ENCODE results near the gene IL2RA.
"Not testable (repeated sequence)": the region's sequence is repeated elsewhere in the genome, so short reads cannot be mapped to it uniquely, and the experiment has no call there.

Gene IL2RA

DNA sequence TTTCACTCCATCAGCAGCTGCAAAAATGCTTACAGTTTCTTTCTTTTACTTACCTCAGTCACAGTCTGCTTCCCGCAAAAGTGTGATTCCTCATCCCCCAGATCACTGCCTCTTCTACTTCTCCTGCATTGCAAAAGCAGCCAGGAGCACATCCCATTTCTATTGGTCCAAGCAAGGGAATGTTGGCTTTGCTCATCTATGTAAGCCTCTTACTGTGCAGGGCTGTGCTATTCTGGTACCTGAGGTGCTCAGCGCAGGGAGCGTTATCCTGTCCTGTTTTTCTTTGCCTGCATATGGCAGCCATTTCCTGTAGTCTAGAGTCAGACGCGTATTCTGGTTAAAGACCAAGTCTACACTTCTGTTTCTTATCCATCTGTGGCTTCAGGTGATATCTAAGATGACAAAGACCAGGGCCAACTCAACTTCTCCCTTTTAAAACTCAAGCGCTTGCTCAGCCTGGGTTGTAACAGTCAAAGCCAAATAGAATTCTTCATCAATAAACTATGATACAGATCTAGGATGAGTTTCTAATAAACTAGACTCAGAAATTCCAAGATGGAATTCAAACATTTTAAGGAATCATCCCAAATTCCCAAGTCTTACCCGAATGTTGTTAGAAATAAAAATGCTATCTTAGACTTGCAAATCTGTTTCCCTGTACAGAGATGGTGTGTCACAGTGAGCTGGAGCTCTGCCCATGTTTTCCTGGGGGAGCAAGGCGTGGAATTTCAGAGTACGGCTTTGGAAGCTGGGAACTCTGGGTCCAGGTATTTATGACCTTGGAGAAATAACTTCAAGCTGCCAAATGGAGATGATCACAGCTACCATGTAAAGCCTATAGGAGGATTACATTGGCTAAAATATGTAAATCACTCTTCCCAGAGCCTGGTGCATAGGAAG lies 20.6 kb upstream of the IL2RA start:
- no peak for DNase-seq

DNA sequence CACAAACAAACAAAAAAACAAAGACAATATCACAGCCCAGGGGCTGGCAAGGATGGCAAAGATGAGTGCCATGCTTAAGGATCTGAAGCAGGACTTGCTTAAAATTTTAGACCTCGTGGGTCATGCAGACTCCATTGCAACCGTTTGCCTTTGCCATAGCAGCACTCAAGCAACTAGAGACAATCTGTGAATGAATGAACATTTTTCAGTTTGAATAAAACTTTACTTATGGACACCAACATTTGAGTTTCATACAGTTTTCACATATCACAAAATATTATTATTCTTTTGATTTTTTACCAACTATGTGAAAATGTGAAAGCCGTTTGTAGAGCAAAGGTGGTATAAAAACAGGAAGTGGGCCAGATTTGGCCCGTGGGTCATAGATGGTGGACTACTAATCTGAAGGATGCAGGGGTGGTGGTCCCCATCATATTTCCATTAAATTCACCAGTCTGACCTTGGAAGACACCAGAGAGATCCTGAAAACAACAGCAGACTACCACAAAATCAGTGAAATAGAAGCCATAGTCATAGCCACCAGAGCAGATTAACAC lies 18.3 kb upstream of the IL2RA start:
- no peak for DNase-seq

DNA sequence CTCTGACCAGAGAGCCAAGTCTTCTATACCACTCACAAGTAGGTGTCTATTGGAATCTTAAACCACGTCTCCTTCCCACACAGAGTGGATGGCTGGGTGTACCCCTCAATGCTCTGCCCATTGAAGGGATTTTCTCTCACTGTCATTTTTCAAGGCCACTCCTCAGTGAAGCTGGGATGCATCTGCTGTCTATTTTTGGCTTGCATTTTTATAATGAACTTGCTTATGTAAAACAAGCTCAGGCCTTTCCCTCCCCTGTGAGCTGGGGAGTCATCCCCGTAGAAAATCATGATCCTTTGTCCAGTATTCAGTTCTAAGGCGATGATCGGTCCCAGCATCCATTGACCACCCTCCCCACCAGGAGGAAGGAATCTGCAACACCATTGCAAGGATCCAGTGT lies 16.9 kb upstream of the IL2RA start:
- DNase-seq, result no peak

DNA sequence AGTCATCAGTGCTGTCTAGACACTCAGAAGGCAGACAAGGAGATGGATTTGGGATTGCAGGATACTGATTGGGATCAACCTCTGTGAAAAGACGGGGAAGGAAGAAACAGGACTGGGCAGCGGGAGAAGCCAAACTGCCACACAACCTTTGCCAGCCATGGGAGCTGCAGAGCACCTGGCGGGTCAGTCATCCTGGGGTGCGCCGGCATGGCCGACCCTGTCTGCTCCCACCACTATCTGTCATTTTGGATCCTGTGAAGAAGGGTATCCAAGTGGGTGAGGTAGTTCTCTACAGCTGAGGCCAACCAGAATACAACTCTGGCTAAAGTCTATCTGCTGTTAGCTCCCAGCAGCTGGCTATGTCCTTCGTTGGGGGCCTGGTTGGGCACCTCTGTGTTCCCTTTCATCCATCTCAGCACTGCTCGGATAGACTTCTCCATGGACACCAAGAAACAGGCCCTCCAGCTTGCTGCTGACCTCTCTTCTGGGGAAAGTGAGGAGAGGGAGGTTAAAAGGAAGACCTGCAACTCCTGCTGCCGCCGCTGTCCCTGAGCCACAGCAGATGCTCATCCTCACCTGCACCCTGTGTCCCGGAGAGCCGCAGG lies 15.0 kb upstream of the IL2RA start:
- DNase-seq, result no peak

DNA sequence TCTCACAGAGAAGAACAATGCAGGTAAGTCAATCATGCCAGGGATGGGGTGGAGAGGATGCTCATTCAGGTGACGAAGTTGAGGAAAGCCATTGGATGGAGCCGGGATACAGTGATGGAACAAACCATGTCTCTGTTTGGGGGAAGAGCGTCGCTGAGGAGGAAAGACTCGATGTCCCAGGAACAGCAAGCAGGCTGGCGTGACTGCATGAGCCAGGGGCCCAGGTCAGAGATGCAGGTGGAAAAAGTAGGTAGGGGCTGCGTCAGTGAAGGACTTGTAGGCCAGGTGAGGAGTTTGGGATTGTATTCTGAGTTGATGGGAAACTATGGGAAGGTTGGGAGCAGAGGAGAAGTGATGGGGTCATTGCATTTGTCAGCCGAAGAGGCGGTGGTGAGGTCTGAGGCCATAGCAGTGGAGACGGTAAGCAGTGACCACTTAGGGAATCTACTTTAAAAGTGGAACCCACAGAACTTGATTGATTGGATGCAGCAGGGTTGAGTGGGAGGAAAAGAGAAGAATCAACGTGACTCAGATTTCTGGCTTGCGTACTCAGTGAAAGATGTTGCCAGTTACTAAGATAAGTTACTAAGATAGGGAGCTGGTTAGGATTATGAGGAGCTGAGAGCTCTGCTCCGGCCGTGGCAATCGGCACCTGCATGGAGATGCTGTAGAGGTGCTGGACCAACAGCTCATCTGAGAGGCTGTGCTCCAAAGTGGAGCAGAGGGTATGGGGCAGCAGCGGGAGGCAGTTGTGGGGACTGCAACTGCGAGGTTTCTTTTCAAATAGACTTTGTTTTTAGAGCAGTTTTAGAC lies 12.5 kb upstream of the IL2RA start:
- DNase-seq, result no peak

DNA sequence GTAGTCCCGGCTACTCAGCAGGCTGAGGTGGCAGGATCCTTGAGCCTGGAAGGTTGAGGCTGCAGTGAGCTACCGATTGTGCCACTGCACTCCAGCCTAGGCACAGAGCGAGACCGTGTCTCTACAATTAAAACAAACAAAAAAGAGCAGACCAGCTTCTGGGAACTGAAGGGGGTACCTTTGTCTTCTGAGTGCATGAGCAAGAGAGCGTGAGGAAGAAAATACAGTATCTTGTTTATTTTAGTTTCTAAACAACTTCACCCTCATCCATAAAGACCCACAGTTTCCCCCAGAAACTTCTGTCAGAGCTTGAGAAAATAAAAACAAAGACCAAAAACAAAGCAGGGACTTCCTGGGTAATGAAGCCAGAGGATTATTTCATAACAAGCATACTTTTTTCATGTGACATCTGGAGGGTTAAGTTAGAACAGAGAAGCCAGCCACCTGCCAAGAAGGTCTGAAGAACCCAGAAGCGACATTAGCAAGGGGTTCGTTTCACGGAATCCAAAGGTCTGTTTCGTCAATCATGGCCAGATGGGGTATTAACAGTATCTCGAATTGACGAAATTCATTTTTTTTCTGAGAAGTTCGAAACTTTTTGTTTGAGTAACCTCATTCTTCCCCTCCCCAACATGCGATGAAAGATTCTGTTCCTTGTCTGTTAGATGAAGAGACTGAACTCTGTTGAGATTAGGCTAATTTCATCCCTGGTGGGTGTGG lies 10.2 kb upstream of the IL2RA start:
- no peak for DNase-seq

DNA sequence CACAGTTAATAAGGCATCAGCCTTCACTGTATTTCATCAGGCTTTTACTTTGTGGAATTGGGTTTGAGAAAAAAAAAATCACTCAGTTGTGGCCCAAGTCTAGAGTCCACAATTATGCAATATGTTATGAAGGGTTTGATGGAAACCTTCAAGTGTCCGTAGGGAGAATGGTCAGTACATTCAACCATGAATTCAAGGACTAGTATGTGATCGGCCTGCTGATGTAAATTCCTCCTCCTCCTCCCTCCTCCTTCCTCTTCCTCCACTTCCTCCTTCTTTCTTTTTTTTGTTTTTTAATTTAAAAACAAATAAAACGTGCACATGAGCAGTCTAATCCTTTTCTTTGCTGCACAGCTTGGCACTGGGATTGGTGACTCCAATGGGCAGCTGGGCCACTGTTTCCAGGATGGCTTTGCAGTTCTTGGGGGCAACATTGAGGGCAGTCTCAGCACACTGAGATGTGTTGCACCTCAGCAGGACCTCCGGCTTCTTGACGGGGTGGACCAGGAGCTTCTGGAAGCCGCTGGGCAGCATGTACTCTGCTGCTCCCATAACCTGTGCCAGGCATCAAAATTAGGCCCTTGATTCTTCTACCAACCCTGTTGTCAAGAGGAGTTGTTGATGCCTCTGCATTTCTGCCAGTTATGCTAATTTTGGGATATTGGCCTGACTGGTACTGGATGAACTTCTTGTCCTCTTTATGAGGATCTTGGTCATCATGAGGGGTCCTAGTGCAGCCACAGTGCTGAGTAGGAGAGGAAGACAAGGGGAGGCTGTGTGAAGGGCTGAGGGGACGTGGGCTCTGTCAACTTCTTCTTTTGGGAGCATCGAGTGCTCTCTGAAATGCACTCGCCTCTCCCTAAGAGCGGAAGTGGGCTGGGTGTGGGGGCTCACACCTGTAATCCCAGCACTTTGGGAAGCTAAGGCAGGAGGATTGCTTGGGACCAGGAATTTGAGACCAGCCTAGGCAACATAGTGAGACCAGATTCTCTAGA lies 9.3 kb upstream of the IL2RA start:
- no peak for DNase-seq

DNA sequence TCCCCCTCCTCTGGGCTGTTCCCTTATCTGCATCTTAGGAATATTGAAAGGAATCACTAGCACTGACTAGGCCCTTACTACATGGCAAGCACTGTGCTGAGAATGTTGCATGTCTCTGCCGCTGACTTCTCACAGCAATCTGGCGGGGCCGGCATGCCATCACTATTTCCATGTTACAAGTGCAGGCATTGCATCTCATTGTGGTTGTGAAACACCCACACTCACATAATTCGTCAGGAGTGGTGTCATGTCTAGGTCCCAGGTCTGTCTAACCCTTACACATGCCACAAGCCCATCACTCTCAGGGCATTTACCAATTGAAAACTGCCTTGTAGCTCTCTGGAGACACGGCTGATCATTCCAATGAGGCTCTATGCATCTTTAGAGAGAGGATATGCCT lies 8.5 kb upstream of the IL2RA start:
- DNase-seq, result no peak

DNA sequence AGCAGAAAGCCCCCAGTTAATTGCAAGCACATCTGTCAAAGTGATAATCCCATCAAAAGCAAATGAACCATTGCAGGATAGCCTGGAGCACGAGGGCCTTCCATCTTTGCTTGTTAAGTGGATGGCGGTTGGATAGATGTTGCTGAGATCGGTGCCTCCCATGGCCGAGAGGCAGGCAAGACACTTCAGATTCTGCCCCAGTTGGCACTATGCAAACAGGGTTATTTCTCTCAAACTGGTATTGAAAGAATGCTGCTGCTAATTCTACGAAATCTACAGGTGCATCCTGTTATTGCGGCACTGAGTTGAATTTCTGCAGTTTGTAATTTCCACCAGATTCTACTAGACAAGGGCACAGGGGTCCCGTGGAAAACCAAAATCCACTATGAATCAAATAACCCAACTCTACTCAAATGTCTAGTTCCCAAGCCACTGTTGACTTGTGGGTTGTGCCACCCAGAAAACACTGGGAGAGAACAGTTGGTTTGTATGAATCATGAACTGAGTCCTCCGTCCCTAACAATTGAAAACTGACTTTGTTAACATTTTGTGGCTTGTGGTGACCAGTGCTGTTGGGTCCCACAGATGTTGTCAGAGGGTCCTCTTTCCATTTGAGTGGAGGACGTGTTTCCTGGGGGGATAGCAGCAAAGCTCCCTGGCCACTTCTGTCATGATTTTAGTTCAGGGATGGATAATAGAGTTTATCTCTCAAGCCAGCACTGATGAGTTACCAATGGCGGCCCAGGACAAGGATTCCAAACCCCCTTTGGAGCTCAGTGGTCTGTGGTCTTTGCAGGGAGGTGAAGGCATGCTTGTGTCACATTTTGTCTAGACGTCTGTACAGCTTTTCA lies 7.1 kb upstream of the IL2RA start:
- DNase-seq, result no peak

DNA sequence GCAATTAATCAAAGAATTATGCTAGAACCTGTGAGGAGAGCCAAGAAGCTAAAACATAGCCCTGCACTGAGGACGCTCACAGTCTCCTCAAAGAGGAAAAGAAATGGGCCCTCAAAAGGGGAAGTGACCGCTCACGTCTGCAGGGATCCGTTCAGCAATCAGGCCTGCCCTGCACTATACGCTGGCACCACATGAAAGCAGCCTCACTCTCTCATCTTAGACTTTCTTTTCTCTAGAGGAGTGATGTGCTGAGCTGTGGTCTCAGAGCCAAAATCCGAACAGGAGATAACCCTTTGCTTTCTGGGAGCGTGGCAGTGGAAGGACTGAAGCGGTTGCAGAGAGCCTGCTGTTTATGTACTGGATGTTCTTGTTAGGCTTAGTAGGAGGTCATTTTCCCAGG lies 6.3 kb upstream of the IL2RA start:
- no peak for DNase-seq

DNA sequence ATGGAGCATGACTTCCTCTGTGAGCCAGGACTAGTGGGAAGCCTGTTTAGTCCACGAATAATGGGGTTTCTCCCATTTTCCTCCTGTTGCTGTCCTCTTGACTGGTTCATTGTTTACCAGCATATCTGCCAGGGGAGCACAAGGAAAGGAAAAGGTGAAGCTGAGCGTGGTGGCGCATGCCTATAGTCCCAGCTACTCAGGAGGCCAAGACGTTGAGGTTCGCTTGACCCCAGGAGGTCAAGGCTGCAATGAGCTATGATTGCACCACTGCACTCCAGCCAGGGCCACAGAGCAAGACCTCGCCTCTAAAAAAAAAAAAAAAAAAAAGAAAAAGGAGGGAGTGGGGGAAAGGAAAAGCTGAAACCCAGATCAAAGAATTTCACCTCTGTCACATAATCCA lies 5.8 kb upstream of the IL2RA start:
- DNase-seq, result no peak

DNA sequence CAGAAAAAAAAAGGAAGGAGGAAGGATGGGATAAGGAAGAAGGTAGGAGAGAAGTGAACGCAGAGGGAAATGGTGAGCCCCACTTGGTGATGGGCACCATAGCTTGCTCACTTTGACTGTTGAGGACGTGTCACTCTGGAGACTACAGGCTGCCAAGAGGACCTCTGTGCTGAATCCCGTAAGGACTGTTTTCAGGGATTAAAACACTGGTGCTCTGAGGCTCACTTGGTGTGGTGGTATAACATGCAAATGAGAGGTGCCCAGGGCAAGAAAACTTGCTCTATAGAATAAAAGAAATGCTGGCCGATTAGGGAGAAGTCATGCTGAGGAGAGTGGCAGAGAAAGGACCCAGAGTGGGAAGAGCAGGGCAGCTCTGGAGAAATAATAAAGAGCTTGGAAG lies 5.3 kb upstream of the IL2RA start:
- no peak for DNase-seq

DNA sequence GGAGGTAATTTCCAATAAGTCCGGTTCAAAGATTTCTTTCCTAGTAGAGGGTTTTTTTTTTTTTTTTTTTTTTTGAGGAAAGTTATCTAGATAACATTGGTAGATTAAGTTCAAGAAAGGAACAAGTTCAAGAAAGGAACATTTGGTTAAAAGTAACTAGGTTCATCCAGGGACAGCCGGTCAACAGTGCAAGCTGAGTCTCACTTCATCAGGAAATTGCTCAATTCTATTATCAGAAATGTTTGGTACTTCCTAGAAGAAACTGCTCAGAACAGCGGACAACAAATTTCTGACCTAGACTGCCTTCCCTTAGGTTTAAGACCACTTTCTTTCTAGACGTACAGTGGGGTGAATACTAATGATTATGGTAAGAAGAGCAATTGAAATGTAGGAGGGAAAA lies 3.7 kb upstream of the IL2RA start:
- DNase-seq, result no peak

DNA sequence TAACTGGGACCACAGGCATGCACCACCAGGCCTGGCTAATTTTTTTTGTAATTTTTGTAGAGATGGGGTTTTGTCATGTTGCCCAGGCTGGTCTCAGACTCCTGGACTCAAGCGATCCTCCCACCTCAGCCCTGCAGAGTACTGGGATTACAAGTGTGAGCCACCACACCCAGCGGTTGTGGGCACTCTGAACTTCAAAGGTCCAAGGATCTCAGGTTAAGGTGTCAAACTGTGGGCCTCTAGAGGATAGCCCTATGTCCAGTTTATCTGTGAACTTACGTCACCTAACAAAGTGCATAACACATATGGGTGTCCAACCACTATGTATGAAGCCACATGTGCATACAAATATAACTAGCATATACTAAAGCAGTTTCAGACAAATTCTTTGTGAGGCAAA lies 3.2 kb upstream of the IL2RA start:
- DNase-seq, result no peak

DNA sequence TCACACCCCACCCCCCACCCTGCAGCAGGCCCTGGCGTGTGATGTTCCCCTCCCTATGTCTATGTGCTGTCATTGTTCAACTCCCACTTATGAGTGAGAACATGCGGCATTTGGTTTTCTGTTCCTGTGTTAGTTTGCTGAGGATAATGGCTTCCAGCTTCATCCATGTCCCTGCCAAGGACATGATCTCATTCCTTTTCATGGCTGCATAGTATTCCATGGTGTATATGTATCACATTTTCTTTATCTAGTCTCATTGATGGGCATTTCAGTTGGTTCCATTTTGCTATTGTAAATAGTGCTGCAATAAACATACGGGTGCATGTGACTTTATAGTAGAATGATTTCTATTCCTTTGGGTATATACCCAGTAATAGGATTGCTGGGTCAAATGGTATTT lies 2.6 kb upstream of the IL2RA start:
- DNase-seq, result not testable (repeated sequence)

DNA sequence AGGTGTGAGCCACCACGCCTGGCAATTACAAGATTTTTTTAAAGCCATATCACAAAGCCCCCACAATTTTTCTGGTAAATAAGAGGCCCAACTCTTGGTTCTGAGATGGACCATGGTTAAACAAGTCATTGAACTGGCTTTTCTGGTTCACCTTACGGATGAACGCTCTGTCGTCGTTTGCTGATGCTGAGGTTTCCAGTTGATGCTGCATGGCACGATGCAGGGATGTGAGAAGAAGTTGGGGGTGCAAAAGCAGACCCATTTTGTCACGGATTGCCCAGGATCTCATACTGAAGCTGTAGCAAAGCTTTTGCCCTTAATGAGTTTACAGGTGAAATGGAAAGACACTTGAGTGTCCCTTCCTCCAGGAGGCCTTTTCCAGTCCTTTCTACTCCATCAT lies 2.0 kb upstream of the IL2RA start:
- DNase-seq, result no peak

DNA sequence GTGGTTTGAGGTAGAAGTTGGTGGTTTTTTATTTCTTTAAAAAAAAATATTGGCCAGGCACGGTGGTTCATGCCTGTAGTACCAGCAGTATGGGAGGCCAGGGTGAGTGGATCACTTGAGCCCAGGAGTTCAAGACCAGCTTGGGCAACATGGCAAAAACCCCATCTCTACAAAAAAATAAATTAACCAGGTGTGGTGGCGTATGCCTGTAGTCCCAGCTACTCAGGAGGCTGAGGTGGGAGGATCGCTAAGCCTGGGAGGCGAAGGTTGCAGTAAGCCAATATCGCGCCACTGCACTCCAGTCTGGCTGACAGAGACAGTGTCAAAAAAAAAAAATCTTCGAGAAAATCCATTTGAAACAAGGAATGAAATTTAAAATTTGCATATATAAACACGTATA lies 1.1 kb downstream of the IL2RA start:
- no peak for DNase-seq

DNA sequence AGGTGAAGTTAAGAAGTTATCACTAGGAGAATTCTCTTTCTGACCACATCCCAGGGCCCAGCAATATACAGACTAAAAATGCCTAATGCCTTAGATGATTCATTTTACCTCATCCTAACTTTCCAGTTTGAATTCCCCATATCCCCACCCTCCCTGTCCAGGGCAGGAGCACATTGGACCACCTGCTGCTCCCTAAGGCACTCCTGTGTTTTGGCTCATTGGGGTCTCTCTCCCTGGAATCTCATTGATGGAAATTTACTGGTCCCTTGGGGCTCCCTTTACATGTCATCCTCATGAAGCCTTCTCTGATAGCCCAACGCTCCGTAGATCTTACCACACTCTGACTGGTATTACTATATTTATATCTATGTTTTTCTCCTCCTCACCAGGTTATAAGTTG lies 2.7 kb downstream of the IL2RA start:
- no peak for DNase-seq

DNA sequence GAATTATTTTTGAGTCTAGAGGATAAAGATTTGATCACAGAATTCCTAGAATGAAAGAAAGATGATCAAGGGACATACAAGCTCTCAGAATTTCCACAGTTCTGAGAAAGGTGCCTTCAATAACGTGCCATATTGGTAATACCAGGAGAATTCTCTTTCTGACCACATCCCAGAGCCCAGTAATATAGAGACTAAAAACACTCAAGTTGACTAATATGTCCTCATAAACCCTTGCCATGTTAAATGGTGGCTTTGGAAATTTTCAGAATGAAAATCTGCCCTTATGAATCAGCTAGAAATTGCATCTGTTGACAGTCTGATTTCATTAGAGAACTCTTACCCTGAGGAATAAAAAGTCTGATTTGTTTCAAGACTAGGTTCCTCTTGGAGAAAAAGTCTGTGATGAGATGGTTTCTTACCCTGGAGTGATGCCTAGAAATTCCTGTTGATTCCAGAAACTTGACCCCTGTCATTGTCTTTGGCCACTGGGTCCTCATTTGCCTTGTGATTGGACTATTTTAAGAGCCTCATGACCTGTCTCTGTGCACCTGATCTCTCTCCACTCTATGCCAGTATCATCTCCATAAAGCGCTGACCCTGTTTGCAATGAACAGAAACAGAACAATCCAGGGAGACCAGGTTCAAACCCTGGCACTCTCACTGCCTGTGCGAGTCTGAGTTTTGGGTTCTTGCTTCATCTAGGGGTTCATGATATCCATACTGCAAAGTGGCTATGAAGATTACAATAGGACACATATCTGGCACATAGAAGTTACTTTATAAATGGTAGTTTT lies 3.3 kb downstream of the IL2RA start:
- no peak for DNase-seq
